Stimulated activated CD4-positive, alpha-beta T cell treated with anti-CD3 and anti-CD28 coated beads, TNF-alpha, amount 100 ng/mL, for 1 hour (primary cell): Measurements from ENCODE around the gene CADM2.

ENCODE experiments used
- DNase-seq, 3 donors: peaks; one replicate each; pipeline ENCODE4 v3.0.0-alpha.2; 2020; ENCODE audit warnings: low read depth in 3 of 3, low spot score in 1 of 3

Gene CADM2

DNA sequence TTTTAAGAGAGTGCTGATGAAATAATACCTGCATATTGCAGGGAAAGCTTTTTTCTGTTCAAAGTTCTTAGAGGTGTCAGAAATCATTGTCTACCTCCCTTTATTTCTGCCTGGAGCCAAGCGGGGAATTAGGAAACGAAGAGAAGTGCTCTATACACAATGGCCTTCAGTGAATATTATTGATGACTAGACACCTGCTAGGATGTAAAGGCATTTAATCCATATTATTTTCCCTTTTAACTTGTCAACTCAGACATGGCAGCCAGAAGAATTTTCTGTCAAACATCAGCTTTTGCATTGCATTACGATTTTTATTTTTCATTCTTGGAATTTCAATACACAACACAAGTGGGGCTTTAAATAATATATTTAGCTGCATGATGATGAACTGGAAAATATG is 24.7 kb downstream of the CADM2 start:
- DNase-seq, result no peak

DNA sequence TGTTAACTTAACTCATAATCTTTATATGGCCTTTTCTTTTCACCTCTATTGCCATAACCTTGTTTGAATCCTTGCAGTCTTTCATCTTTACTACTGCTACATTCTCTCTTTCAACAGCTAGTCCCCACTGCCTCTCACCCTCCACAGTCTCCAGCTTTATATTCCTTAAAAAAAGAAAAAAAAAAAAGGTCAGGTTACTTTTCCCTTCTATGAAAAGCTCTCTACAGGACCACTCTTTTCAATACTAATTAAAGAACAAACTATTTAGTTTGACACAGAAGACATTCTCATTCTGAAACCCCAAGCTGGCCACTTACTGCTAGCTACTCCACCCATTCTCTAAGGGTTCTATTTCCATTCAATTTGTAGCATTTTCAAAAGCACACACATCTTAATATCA is 25.6 kb downstream of the CADM2 start:
- no peak for DNase-seq

DNA sequence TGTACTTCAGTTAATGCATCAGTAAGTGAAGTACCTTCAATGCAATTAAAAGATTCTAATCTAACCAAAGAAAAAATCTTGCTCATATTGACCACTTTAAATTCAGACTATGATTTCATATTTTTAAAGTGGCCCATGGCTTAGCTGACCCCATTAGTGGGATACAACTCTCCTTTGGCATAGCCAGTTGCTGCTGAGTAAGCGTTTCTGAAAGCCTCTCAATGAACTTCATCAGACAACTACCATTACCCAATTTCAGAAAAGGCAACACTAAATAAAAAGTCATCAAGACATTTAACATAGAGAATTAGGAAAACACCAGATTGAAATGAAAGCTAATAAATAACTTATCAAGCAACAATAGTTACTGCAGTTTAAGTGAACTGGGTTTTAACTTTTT is 27.0 kb downstream of the CADM2 start:
- DNase-seq, result no peak

DNA sequence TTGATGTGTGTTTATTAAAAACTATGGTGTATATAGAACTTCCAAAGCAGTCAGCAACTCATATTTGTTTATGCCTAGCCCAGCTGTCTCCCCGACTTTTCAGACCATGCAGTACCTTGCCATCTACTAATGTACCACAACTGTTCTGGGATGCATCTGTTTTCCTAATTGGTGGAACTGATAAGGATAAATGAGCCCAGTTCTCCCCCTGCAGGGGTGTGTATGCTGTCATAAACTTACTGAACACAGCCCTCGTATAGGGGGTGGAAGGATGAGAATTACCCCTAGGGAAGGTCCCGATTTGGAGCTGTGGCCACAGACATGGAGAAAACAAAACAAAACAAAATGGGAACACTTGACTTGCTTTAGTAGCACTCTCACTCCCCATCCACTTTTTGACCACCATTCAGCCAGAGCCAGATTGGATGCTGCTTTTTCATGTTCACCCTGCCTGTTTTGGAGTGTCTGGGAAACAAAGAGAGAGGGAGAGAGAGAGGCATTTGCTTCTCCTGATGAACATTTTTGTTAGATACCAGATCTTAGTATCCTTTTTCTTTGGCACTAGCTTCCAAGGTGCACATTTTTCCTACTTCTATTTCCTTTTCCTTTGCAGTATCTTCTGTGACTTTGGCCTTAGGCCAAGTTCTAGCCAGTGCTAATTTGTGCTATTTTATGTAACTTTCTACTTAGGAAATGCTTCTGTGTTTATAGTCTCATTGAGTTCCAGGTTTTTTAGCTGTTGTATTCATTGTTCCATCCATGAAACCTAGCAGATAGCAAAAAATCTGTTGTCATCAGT is 29.1 kb downstream of the CADM2 start:
- DNase-seq, result no peak

DNA sequence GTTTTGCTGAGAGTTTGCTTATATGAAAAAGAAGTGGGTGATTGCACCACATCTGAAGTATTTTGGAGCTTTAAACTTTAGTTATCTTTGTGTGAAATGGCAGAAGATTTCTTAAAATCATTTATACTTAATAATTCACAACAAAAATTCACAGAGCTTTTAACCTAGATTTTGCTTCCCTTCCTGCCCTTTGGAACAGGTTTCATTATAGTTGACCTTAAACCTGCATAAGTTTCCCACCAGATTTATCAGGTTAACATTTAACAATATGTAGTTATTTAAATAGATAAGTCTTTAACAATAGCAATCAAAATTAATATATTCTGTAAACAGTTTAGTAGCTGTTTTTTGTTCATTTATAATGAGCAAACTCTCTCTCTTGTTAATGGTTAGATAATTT is 30.3 kb downstream of the CADM2 start:
- no peak for DNase-seq

DNA sequence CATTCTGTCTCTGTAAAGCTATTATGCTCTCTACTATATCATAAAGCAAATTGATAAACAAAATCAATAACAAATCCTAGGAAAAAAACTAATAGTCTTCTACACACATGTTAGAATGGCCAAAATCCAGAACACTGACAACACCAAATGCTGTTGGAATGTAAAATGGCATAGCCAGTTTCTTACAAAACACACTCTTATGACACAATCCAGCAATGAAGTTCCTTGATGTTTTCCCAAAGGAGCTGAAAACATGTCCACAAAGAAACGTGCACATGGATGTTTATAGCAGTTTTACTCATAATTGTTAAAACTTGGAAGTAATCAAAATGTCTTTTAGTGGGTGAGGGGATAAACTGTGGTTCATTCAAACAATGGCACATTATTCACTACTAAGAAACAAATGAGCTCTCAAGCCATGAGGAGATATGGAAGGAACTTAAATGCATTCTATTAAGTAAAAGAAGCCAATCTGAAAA is 32.7 kb downstream of the CADM2 start:
- no peak for DNase-seq

DNA sequence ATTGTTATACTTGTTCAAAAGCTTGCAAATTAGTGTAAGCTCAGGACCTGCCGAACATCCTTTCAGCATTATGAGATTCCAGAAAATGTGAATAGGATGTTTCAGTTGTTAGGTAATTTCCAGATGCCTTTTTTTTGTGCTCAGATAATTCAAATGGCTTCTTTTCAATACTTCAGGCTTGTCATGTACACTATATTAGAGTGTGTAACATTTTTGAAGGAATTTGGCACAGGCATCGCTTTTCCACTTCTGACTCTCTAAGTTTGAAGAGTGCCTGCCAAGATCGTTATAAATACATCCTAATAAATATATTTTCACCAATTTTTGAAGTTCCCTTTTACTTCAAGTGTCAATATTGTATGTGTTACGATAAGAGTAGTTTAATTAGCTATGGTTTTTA is 35.2 kb downstream of the CADM2 start:
- no peak for DNase-seq

DNA sequence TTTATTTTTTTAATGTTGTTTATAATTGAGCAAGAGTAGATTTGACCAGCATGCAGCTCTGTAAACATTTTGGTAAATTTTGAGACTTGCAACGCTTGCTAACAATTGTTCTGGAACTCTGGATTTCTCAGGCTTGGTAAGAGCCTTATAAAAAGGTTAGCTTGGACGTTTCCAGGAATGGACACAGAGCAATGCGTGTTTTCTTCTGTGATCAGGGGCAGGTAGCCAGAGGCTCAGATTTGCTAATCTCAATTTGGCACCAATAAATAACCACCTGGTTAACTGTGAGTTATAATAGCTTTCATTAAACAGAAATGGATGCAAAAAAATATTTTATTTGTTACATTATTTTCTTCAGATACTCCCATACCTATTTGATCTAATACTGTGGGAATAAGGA is 39.8 kb downstream of the CADM2 start:
- no peak for DNase-seq

DNA sequence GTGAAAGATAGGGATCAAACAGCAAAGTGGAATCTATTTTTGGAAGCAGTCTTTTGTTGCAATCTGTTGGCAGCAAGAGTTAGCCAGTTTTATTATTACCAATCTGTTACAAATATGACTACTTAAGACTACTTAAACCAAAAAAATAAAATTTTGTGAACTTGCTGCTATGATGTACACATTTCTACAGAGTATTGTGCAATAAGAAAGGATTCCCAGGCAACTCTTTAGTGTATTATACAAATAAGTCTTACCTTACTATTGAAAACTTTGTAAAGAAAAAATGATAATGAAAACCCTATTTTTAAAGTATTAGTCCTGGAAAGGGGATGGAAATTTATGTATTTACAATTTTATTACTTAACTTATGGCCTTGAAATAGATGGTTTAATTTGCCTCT is 44.7 kb downstream of the CADM2 start:
- no peak for DNase-seq

DNA sequence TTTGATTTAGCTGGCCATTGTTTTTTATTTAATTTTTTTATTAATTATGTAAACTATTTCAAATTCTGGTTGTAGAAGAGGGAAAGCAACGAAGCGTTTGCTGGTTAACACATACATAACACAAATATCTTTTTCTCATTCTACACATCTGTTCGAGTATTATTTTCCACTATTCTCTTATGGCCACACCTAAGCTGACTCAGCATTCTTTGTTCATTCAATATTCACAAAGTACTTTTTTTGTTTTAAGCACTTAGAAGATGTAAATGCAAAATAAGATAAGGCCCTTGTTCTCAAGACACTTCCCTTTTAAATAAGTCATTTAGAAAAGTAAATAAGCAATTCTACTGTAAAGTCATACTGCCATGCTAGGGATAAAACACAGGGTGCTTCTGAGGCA is 45.4 kb downstream of the CADM2 start:
- no peak for DNase-seq

DNA sequence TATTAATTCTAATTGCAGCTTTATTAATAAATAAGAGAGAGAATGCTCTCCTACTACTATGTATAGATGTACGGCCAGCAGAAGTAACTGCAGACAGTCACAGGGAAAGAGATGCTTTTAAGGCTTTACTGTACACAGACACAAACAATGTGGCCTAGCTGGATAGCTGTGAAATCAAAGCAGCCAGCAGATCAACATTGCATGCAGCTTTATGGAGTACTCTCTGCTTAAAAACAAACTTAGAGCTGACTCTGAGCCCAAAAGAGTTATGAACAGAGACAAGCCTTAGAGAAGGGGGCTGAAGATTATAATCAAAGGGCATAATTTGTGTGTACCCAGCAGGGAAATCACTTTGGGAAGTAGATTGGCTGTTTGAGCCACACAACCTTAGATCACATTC is 47.2 kb downstream of the CADM2 start:
- DNase-seq, result no peak

DNA sequence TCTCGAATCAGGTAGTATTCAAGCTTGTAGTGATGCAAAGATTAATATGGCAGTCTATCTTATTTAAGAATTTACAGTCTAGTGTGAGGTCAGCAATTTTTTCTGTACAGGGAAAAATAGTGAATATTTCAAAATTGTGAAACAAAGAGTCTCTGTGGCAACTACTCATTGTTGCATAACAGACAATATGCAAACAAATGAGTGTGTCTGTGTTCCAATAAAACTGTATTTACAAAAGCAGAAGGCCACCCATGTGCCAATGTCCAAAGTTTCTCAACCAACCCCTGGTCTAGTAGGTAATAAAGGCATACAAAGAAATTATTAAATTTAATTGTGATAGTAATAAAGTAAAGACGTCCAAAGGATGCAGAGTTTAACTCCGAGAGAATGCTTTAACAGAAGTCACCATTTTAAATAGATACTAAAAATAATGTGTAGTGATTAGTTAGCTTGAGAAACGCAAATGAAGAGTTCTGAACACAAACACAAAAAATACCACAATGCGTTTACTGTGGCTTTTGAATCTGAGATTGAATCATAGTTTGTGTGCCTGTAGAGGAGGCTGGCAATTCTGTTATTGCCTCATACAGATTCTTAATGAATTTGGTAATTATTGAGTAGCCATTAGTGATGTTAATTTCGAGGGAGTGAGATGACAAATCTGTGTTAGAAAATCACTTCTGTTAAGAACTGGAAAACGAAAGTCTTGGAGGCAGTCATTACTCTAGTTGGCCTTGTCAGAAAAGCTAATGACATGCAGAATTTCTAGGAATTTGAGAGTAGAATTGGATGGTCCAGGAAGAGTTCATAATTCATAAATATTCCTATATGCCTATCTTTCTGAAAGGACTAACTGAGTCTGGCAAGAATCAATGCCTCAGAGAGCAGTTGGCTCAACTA is 48.7 kb downstream of the CADM2 start:
- DNase-seq, result no peak

DNA sequence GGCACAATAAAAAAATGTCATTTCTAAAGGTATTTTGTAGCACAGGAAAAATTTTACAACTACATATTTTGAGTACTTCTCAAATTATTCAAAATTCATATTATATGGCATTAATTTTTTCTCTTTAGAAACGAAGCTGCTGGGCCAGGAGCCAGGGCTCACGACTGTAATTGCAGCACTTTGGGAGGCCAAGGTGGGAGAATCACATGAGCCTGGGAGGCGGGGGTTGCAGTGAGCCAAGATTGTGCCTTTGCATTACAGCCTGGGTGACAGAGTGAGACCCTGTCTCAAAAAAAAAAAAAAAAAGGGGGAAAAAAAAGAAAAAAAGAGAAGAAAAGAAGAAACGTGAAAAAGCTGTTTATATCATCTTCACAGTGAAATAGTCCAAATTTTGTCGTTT is 62.0 kb downstream of the CADM2 start:
- DNase-seq, result no peak

DNA sequence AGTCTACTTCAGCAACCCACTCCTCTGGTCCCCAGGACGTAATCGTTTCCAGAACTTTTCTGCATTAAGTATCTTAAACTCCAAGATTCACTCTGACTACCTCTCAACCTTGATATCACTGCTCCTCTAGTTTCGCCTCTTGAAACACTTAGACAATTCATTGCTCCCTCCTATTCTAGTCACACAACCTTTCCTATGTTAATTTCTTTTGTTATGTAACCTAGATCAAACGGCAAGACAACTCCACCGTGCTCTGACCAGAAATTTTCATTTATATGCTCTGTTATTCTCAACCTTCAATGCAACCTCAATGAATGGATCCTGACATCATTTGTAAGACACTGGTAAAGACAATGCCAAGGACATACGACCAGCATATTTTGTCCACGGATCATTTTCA is 71.3 kb downstream of the CADM2 start:
- no peak for DNase-seq

DNA sequence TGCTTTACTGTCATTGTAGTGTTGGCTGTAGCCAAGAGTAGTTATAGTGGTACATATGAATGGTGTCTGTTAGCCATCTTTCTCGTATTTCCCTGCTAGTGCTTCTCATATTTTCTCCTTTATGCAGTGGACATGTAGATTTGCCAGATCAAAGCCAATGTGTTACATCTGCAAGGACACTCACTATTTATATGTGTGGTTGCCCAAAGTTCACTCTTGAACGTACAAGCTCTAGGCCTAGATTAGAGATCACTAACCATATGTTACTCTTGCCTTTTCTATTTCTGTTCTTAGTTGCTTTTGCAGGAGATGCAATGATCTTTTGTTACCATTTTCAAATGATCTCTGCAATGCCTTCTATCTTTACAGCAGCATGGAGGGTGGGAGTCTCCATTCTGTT is 78.4 kb downstream of the CADM2 start:
- no peak for DNase-seq

DNA sequence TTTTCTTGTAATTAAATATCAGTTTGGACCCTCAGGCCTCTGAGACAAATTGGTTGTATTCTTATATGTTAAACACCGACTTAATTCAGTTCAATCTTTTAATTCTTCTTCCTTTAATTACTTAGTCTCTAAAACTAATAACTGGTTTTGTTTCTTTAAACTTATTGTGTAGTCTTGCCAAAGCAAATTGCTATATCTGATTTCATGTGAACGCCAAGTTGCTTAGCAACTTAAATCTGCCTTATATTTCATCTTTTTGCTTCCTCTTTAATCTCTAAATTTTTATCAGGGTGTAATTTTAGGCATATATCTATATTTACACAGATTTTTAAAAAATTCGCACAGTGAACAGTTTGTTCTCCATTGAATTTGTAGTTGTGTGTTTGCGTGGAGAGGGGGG is 82.2 kb downstream of the CADM2 start:
- DNase-seq, result no peak

DNA sequence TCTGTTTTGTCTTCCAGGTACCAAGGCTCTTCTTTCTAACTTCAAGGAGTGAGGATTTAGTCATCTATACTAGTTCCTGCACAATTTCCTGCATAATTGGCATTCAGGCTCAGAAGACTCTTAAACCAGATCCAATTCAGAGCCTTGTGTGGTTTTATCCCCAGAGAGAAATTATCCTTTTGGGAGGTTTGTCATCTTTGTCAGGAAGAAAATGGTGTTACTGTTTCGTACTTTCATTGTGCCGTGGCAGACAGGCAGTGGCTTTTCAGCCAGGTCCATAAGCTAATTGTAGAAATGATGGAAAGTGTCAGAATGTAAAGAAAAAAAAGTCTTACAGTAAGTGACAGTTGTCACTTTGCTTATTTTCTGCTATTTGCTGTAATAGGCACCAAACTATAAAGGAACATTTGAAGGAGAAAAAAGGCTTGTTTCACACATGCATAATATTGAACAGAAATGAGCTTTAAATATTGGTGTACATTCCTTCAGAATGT is 82.8 kb downstream of the CADM2 start:
- DNase-seq, result no peak

DNA sequence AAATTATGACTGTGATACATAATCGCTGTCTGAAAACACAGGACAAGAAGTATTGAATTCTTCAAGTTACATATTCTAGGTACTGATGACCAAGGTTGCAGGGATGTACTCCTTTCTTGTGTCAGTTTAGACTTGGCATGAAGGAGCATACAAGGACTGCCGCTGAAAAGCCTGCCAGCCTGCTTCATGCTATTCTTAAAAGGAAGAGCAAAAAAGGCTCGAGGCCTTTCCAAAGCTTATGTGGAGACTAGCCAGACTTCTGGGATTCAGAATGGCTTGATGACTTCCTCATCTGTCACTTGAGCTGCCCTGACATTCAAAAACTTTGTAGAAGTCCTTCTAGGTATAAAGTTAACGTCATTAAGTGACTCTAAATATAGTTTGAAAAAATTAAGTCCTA is 92.0 kb downstream of the CADM2 start:
- DNase-seq, result no peak

DNA sequence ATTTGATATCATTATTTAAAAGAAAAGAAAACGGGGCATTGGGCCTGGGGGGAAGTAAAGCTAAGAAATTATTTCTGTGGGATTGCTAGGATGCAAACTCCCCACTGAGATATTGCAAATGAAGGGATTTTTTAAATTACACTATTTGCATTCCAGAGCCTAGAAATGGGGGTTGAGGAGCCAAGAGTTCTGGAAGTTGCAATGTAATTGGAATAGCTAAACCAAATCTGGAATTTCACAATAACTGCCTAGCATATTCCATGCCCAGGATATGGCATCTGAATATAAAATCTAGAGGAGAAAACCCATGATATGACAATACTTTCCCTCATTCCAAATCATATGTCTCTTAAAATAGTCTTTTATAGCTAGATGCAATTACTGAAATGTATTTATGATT is 93.0 kb downstream of the CADM2 start:
- DNase-seq, result no peak

DNA sequence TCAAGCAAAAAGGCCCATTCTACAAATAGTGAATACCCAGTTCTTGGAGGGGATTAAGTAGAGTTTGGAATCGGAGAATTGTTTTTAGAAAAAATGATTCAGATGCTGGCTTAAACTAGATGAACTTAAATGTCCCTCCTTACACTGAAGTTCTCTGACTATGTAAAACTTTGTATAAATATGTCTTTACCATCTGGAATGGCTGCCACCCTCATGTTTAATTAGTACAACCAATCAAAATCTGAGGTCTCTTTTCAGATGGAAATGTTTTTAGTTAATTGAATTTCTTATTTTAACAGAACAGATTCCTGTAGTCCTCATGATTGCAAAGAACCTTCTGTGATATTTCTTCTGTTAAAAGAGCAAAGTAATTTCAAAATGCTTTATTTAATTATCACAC is 94.8 kb downstream of the CADM2 start:
- DNase-seq, result no peak

DNA sequence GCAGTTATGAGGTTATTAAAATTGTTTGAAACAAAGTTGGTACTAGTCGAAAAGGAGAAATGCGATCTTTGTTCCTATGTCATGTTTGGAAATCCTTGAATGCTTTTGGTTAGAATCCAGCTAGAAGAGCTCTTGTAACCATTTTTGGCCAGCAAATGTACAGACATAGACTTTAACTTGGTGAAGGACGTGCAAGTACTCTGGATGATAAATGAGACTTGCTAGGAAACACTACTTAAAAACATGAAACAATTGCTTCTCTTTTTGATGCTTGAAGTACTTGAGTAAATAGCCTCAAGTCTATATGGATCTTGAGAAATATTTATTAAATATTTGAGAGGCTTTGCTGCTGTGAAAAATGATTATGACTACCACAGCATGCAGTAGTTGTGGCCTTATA is 95.8 kb downstream of the CADM2 start:
- DNase-seq, result no peak

DNA sequence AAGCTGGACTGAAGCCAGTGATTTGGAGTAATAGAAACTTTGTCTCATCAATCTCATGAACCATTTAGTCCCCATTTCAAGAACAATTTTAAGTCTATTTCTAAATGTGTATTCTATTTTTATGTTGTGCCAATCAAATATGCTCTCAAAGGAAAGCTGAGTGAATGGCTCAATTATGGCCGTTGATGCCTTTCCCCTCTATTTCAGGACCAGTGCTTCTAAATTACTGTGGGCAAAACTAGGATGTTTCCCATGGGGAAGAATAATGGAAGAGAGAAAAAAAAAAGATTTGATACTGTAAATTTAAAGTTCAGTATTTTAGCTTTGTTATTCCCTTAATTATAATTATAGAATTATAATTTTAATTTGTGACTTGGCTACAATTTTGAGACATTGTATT is 110.1 kb downstream of the CADM2 start:
- DNase-seq, result no peak
